Vagina (tissue), 2 donors: ENCODE measurements around the gene EIF3K.

ENCODE experiments used
- CTCF ChIP-seq, 3 experiments: fragments of 450-650 bp in 2 of 3; fragments of 200-600 bp in 1 of 3; sonication (generic) in 1 of 3; IDR thresholded peaks; one replicate each; pipeline ENCODE4 v1.5.1; 2017 to 2019; ENCODE audit warnings: antibody characterized with exemption in 3 of 3, mild to moderate bottlenecking in 2 of 3, moderate library complexity in 2 of 3
- POLR2A ChIP-seq, 2 donors: fragments of 450-650 bp; IDR thresholded peaks; one replicate each; pipeline ENCODE4 v1.6.1; 2017; ENCODE audit warnings: antibody characterized with exemption in 2 of 2, mild to moderate bottlenecking in 2 of 2, moderate library complexity in 2 of 2

- TF ChIP-seq CTCF (IDR thresholded peaks at IDR 0.05) (no peak), POLR2A (IDR thresholded peaks at IDR 0.05) (no peak)
Observed at GRCh38 chr19:38648769-38649304, 29.8 kb downstream of the EIF3K start.
